OCI-LY7 (cell line): Measurements from ENCODE around the gene ADPRHL1. TPM values are rescaled to one million over a fixed set of nuclear protein-coding genes. Genes with fewer than 3 reads are reported as not detected.

ENCODE experiments used
- BruUV-seq: library from RNA; stranded (reverse); fragments of 400-500 nt; replicated peaks from 2 replicates; lab custom pipeline; 2021; lab: Mats Ljungman, UMichigan
- CTCF ChIA-PET: fragments of 300-600 bp; sonication (Branson Sonifier 250); formaldehyde crosslinking; loops from one replicate; lab custom pipeline; 2022; ENCODE audit warnings: antibody characterized with exemption; ENCODE audit not compliant: unreplicated experiment; lab: Charles Lee
- POLR2A ChIA-PET: fragments of 300-600 bp; sonication (Branson Sonifier 250); formaldehyde crosslinking; loops from one replicate; lab custom pipeline; 2022; ENCODE audit warnings: antibody characterized with exemption; lab: Charles Lee
- DNase-seq: peaks from one replicate; pipeline ENCODE4 v3.0.0-alpha.2; 2015; ENCODE audit warnings: low spot score
- H2AFZ ChIP-seq: fragments of 200-600 bp; sonication (generic), shearing (Covaris generic); 2 replicates; pipeline ENCODE4 v1.6.1; 2014; ENCODE audit warnings: mild to moderate bottlenecking, antibody characterized with exemption, low read length, moderate library complexity
- H3K27ac ChIP-seq: fragments of 200-600 bp; sonication (generic); 2 replicates; pipeline ENCODE4 v1.5.1; 2014; ENCODE audit warnings: mixed run types, low read depth, mild to moderate bottlenecking, moderate library complexity, low read length, inconsistent platforms; ENCODE audit not compliant: poor library complexity, severe bottlenecking
- H3K36me3 ChIP-seq: fragments of 200-600 bp; sonication (generic); 2 replicates; pipeline ENCODE4 v1.6.1; 2014; ENCODE audit warnings: mild to moderate bottlenecking, antibody characterized with exemption, low read length, moderate library complexity, mixed read lengths; ENCODE audit not compliant: insufficient read depth
- H3K4me1 ChIP-seq: fragments of 200-600 bp; sonication (generic); 2 replicates; pipeline ENCODE4 v1.5.1; 2014; ENCODE audit warnings: mild to moderate bottlenecking, low read length; ENCODE audit not compliant: insufficient read depth, poor library complexity, severe bottlenecking
- H3K4me2 ChIP-seq: fragments of 200-600 bp; sonication (generic); 2 replicates; pipeline ENCODE4 v1.6.1; 2014; ENCODE audit warnings: mild to moderate bottlenecking, low read length
- H3K4me3 ChIP-seq: fragments of 200-600 bp; sonication (generic); 2 replicates; pipeline ENCODE4 v1.5.1; 2014; ENCODE audit warnings: mild to moderate bottlenecking, low read depth, low read length; ENCODE audit not compliant: poor library complexity, severe bottlenecking
- H3K79me2 ChIP-seq: fragments of 200-600 bp; sonication (generic); 2 replicates; pipeline ENCODE4 v1.6.1; 2016; ENCODE audit warnings: low read depth, mild to moderate bottlenecking, low read length, moderate library complexity, mixed read lengths; ENCODE audit not compliant: insufficient read depth
- H3K9me2 ChIP-seq: fragments of 200-600 bp; sonication (generic); 2 replicates; pipeline ENCODE4 v1.6.1; 2016; ENCODE audit warnings: mild to moderate bottlenecking, low read length, mixed read lengths; ENCODE audit not compliant: insufficient read depth
- H3K9me3 ChIP-seq: fragments of 200-600 bp; sonication (generic); 2 replicates; pipeline ENCODE4 v1.6.1; 2014; ENCODE audit warnings: mild to moderate bottlenecking, mixed run types, low read length, mixed read lengths
- H4K20me1 ChIP-seq: fragments of 200-600 bp; sonication (generic); 2 replicates; pipeline ENCODE4 v1.6.1; 2014; ENCODE audit warnings: mild to moderate bottlenecking, antibody characterized with exemption, low read length, moderate library complexity, mixed read lengths; ENCODE audit not compliant: insufficient read depth
- CTCF ChIP-seq: fragments of 200-600 bp; sonication (generic); conservative IDR thresholded peaks from 2 replicates; pipeline ENCODE4 v1.5.1; 2014; ENCODE audit warnings: mild to moderate bottlenecking, antibody characterized with exemption, low read length, moderate library complexity, mixed read lengths
- EZH2phosphoT487 ChIP-seq: fragments of 200-600 bp; sonication (generic); IDR thresholded peaks from 2 replicates; pipeline ENCODE4 v1.6.1; 2018; ENCODE audit warnings: low read depth, borderline replicate concordance, mild to moderate bottlenecking, mixed run types, antibody characterized with exemption, low read length, moderate library complexity, mixed read lengths
- intact Hi-C: fragments of 100-400 bp; cut with micrococcal nuclease; formaldehyde crosslinking; loops from one replicate; pipeline ENCODE4 v1.10.0; 2022; ENCODE audit not compliant: unreplicated experiment
- total RNA-seq, 2 experiments: library from RNA; depleted of rRNA in 1 of 2; stranded (reverse); fragments of >200 nt in 1 of 2; shearing (Covaris generic) in 1 of 2; gene quantifications; 2 replicates each; pipeline ENCODE4 v1.2.3, GENCODE V29; 2014 to 2022

The ADPRHL1 gene
- total RNA-seq, 2 experiments from 2014 or later: 2.5 to 6.2 TPM

- no peak overlapping the region for H3K27ac ChIP-seq
- DNase-seq: no peak
- no peaks in the 10 kb centered on the region for H3K9me2 ChIP-seq
- no peak overlapping the region for H3K4me3 ChIP-seq
- H3K4me1 ChIP-seq: peaks cover 18% of the 10 kb centered on the region
- H3K4me2 ChIP-seq: no peak overlapping the region
- H2AFZ ChIP-seq: no peak overlapping the region
- no peaks in the 10 kb centered on the region for H3K79me2 ChIP-seq
- TF ChIP-seq EZH2phosphoT487: no peak
- no peak for TF ChIP-seq CTCF
- BruUV-seq: no TSS peak
- ChIA-PET CTCF (no interaction called here), POLR2A (no interaction called here)
- no peaks in the 10 kb centered on the region for H3K9me3 ChIP-seq
- H3K36me3 ChIP-seq: no peaks in the 10 kb centered on the region
- intact Hi-C loops: no loop called here
- H4K20me1 ChIP-seq: no peaks in the 10 kb centered on the region
Measured at GRCh38 chr13:113406321-113407102, 46.8 kb downstream of the ADPRHL1 start.

- Histone ChIP-seq H3K4me2 (no peak overlapping the region), H3K79me2 (no peaks in the 10 kb centered on the region), H3K9me3 (no peaks in the 10 kb centered on the region), H3K4me3 (no peak overlapping the region), H3K36me3 (no peaks in the 10 kb centered on the region), H4K20me1 (no peaks in the 10 kb centered on the region), H3K27ac (no peak overlapping the region), H3K9me2 (no peaks in the 10 kb centered on the region), H3K4me1 (peaks cover 24% of the 10 kb centered on the region), H2AFZ (no peak overlapping the region)
- intact Hi-C loops: no loop called here
- DNase-seq: no peak
- TF ChIP-seq CTCF (no peak), EZH2phosphoT487 (no peak)
- POLR2A ChIA-PET: no interaction called here
- CTCF ChIA-PET: no interaction called here
- BruUV-seq: no TSS peak
Measured at GRCh38 chr13:113405481-113406300, 47.6 kb downstream of the ADPRHL1 start.
